ENCODE measurements around the gene SORCS2. TPM values are rescaled to one million over a fixed set of nuclear protein-coding genes. Genes with fewer than 3 reads are reported as not detected.

The SORCS2 gene
- total RNA-seq, 5 donors from 2014 or later (not counting 1 experiment from before 2014, with no cell fraction given), result 0.22 TPM; not detected in 4

- Histone ChIP-seq H3K4me1 (ENCODE audit: control insufficient read depth in 1 of 2, extremely low read depth in 1 of 2, insufficient read depth in 2 of 2, low read length in 2 of 2) (no peaks in the 10 kb centered on the region), H3K27me3 (replicated peaks in 1 of 2; ENCODE audit: control insufficient read depth in 2 of 2, extremely low read depth in 1 of 2, insufficient read depth in 2 of 2, low read length in 1 of 2) (peaks cover 0 to 37% of the 10 kb centered on the region in 2 experiments), H3K9me3 (no peaks in the 10 kb centered on the region), H3K36me3 (ENCODE audit: control insufficient read depth in 2 of 2, extremely low read depth in 1 of 2, insufficient read depth in 1 of 2, low read length in 1 of 2) (no peaks in the 10 kb centered on the region), H3K4me3 (ENCODE audit: control insufficient read depth in 1 of 2, extremely low read depth in 1 of 2, low read length in 1 of 2) (no peak overlapping the region), H3K27ac (ENCODE audit: low read length) (no peak overlapping the region)
- no peak overlapping the region for H3K27ac Mint-ChIP-seq
- no peak for DNase-seq
- H3K27me3 Mint-ChIP-seq, result peaks cover 20 to 23% of the 10 kb centered on the region in 2 donors
- no peaks in the 10 kb centered on the region for H3K4me1 Mint-ChIP-seq
- H3K9me3 Mint-ChIP-seq, result no peaks in the 10 kb centered on the region
- ATAC-seq (replicated peaks in 1 of 4), result no peak
- H3K36me3 Mint-ChIP-seq, result no peaks in the 10 kb centered on the region
- ChIA-PET POLR2A (no interaction called here), CTCF (no interaction called here)
- 45% methylated on average over 8 of the region's 20 CpGs for WGBS (ENCODE audit: insufficient coverage)
- H3K4me3 Mint-ChIP-seq, result no peak overlapping the region
Observed at GRCh38 chr4:7281691-7282665, 89.6 kb downstream of the SORCS2 start.

- H3K4me1 Mint-ChIP-seq, result peaks cover 0 to 2% (median 0%) of the 10 kb centered on the region in 3 donors
- no peaks in the 10 kb centered on the region for H3K36me3 Mint-ChIP-seq
- Histone ChIP-seq H3K27me3 (replicated peaks in 1 of 2; ENCODE audit: control insufficient read depth in 2 of 2, extremely low read depth in 1 of 2, insufficient read depth in 2 of 2, low read length in 1 of 2) (peaks cover 0 to 45% of the 10 kb centered on the region in 2 experiments), H3K27ac (ENCODE audit: low read length) (no peak overlapping the region), H3K9me3 (no peaks in the 10 kb centered on the region), H3K4me3 (ENCODE audit: control insufficient read depth in 1 of 2, extremely low read depth in 1 of 2, low read length in 1 of 2) (no peak overlapping the region), H3K36me3 (ENCODE audit: control insufficient read depth in 2 of 2, extremely low read depth in 1 of 2, insufficient read depth in 1 of 2, low read length in 1 of 2) (no peaks in the 10 kb centered on the region), H3K4me1 (ENCODE audit: control insufficient read depth in 1 of 2, extremely low read depth in 1 of 2, insufficient read depth in 2 of 2, low read length in 2 of 2) (no peaks in the 10 kb centered on the region)
- H3K27me3 Mint-ChIP-seq, result peaks cover 16 to 25% of the 10 kb centered on the region in 2 donors
- no peak for ATAC-seq (replicated peaks in 1 of 4)
- WGBS (ENCODE audit: insufficient coverage), result 71% methylated on average over 7 of the region's 8 CpGs
- DNase-seq, result no peak
- H3K9me3 Mint-ChIP-seq, result no peaks in the 10 kb centered on the region
- no peak overlapping the region for H3K4me3 Mint-ChIP-seq
- no peak overlapping the region for H3K27ac Mint-ChIP-seq
- ChIA-PET CTCF (no interaction called here), POLR2A (no interaction called here)
Observed at GRCh38 chr4:7282786-7283440, 90.6 kb downstream of the SORCS2 start.

- no peaks in the 10 kb centered on the region for H3K9me3 Mint-ChIP-seq
- WGBS (ENCODE audit: insufficient coverage), result 84% methylated on average over 15 of the region's 34 CpGs
- peaks cover 16 to 30% of the 10 kb centered on the region in 2 donors for H3K27me3 Mint-ChIP-seq
- H3K27ac Mint-ChIP-seq, result no peak overlapping the region
- Histone ChIP-seq H3K4me1 (ENCODE audit: control insufficient read depth in 1 of 2, extremely low read depth in 1 of 2, insufficient read depth in 2 of 2, low read length in 2 of 2) (no peaks in the 10 kb centered on the region), H3K4me3 (ENCODE audit: control insufficient read depth in 1 of 2, extremely low read depth in 1 of 2, low read length in 1 of 2) (no peak overlapping the region), H3K27ac (ENCODE audit: low read length) (no peak overlapping the region), H3K27me3 (replicated peaks in 1 of 2; ENCODE audit: control insufficient read depth in 2 of 2, extremely low read depth in 1 of 2, insufficient read depth in 2 of 2, low read length in 1 of 2) (peaks cover 0 to 48% of the 10 kb centered on the region in 2 experiments), H3K36me3 (ENCODE audit: control insufficient read depth in 2 of 2, extremely low read depth in 1 of 2, insufficient read depth in 1 of 2, low read length in 1 of 2) (no peaks in the 10 kb centered on the region), H3K9me3 (no peaks in the 10 kb centered on the region)
- no peak overlapping the region for H3K4me3 Mint-ChIP-seq
- DNase-seq (no peak), ATAC-seq (replicated peaks in 1 of 4) (no peak)
- H3K4me1 Mint-ChIP-seq, result peaks cover 0 to 2% (median 0%) of the 10 kb centered on the region in 3 donors
- H3K36me3 Mint-ChIP-seq, result no peaks in the 10 kb centered on the region
- CTCF ChIA-PET, result no interaction called here
- POLR2A ChIA-PET, result no interaction called here
Observed at GRCh38 chr4:7285244-7286094, 93.1 kb downstream of the SORCS2 start.

GRCh38 chr4:7286170-7286569 is 93.8 kb downstream of the SORCS2 start:
- ChIA-PET POLR2A (no interaction called here), CTCF (no interaction called here)
- Mint-ChIP-seq H3K36me3 (no peaks in the 10 kb centered on the region), H3K9me3 (no peaks in the 10 kb centered on the region), H3K4me3 (no peak overlapping the region), H3K27ac (no peak overlapping the region), H3K4me1 (peaks cover 0 to 2% (median 0%) of the 10 kb centered on the region in 3 donors), H3K27me3 (peaks cover 16 to 30% of the 10 kb centered on the region in 2 donors)
- no peaks in the 10 kb centered on the region for H3K4me1 ChIP-seq (ENCODE audit: control insufficient read depth in 1 of 2, extremely low read depth in 1 of 2, insufficient read depth in 2 of 2, low read length in 2 of 2)
- peaks cover 0 to 44% of the 10 kb centered on the region in 2 experiments for H3K27me3 ChIP-seq (replicated peaks in 1 of 2; ENCODE audit: control insufficient read depth in 2 of 2, extremely low read depth in 1 of 2, insufficient read depth in 2 of 2, low read length in 1 of 2)
- WGBS (ENCODE audit: insufficient coverage), result 89% methylated on average over 4 of the region's 14 CpGs
- no peak overlapping the region for H3K4me3 ChIP-seq (ENCODE audit: control insufficient read depth in 1 of 2, extremely low read depth in 1 of 2, low read length in 1 of 2)
- no peaks in the 10 kb centered on the region for H3K36me3 ChIP-seq (ENCODE audit: control insufficient read depth in 2 of 2, extremely low read depth in 1 of 2, insufficient read depth in 1 of 2, low read length in 1 of 2)
- DNase-seq (no peak), ATAC-seq (replicated peaks in 1 of 4) (no peak)
- no peak overlapping the region for H3K27ac ChIP-seq (ENCODE audit: low read length)
- no peaks in the 10 kb centered on the region for H3K9me3 ChIP-seq

- CTCF ChIA-PET, result no interaction called here
- POLR2A ChIA-PET, result no interaction called here
- 78% methylated on average over 7 of the region's 7 CpGs for WGBS (ENCODE audit: insufficient coverage)
- ATAC-seq (replicated peaks in 1 of 4) (no peak), DNase-seq (no peak)
- Mint-ChIP-seq H3K4me3 (no peak overlapping the region), H3K9me3 (no peaks in the 10 kb centered on the region), H3K36me3 (no peaks in the 10 kb centered on the region), H3K27ac (no peak overlapping the region), H3K27me3 (peaks cover 16 to 30% of the 10 kb centered on the region in 2 donors), H3K4me1 (peaks cover 0 to 2% (median 0%) of the 10 kb centered on the region in 3 donors)
- Histone ChIP-seq H3K4me1 (ENCODE audit: control insufficient read depth in 1 of 2, extremely low read depth in 1 of 2, insufficient read depth in 2 of 2, low read length in 2 of 2) (no peaks in the 10 kb centered on the region), H3K4me3 (ENCODE audit: control insufficient read depth in 1 of 2, extremely low read depth in 1 of 2, low read length in 1 of 2) (no peak overlapping the region), H3K36me3 (ENCODE audit: control insufficient read depth in 2 of 2, extremely low read depth in 1 of 2, insufficient read depth in 1 of 2, low read length in 1 of 2) (no peaks in the 10 kb centered on the region), H3K27me3 (replicated peaks in 1 of 2; ENCODE audit: control insufficient read depth in 2 of 2, extremely low read depth in 1 of 2, insufficient read depth in 2 of 2, low read length in 1 of 2) (peaks cover 0 to 41% of the 10 kb centered on the region in 2 experiments), H3K9me3 (no peaks in the 10 kb centered on the region), H3K27ac (ENCODE audit: low read length) (no peak overlapping the region)
Observed at GRCh38 chr4:7286798-7287197, 94.5 kb downstream of the SORCS2 start.

- ChIA-PET CTCF (no interaction called here), POLR2A (no interaction called here)
- Mint-ChIP-seq H3K9me3 (no peaks in the 10 kb centered on the region), H3K27ac (no peak overlapping the region), H3K27me3 (peaks cover 12 to 27% of the 10 kb centered on the region in 2 donors), H3K36me3 (no peaks in the 10 kb centered on the region), H3K4me3 (no peak overlapping the region), H3K4me1 (peaks cover 0 to 2% (median 0%) of the 10 kb centered on the region in 3 donors)
- H3K4me1 ChIP-seq (ENCODE audit: control insufficient read depth in 1 of 2, extremely low read depth in 1 of 2, insufficient read depth in 2 of 2, low read length in 2 of 2), result no peaks in the 10 kb centered on the region
- no peaks in the 10 kb centered on the region for H3K36me3 ChIP-seq (ENCODE audit: control insufficient read depth in 2 of 2, extremely low read depth in 1 of 2, insufficient read depth in 1 of 2, low read length in 1 of 2)
- DNase-seq, result no peak
- peaks cover 0 to 40% of the 10 kb centered on the region in 2 experiments for H3K27me3 ChIP-seq (replicated peaks in 1 of 2; ENCODE audit: control insufficient read depth in 2 of 2, extremely low read depth in 1 of 2, insufficient read depth in 2 of 2, low read length in 1 of 2)
- H3K4me3 ChIP-seq (ENCODE audit: control insufficient read depth in 1 of 2, extremely low read depth in 1 of 2, low read length in 1 of 2), result no peak overlapping the region
- no peak overlapping the region for H3K27ac ChIP-seq (ENCODE audit: low read length)
- 69% methylated on average over 17 of the region's 20 CpGs for WGBS (ENCODE audit: insufficient coverage)
- ATAC-seq (replicated peaks in 1 of 4), result no peak
- no peaks in the 10 kb centered on the region for H3K9me3 ChIP-seq
Observed at GRCh38 chr4:7287274-7287917, 95.1 kb downstream of the SORCS2 start.
